Omental fat pad (tissue), 4 donors: Measurements from ENCODE around the gene CFAP46. TPM values are rescaled to one million over a fixed set of nuclear protein-coding genes. Genes with fewer than 3 reads are reported as not detected.
"Not testable (repeated sequence)": the region's sequence is repeated elsewhere in the genome, so short reads cannot be mapped to it uniquely, and the experiment has no call there.

Experiments
- ATAC-seq: fragments of 150-250 bp; one replicate; pipeline ENCODE4 v1.9.1; 2016; ENCODE audit warnings: mild to moderate bottlenecking, moderate library complexity; ENCODE audit not compliant: low FRiP score
- DNase-seq: peaks from one replicate; pipeline ENCODE4 v3.0.0-alpha.2; 2019; ENCODE audit warnings: low spot score
- CTCF ChIP-seq, 3 donors: fragments of 450-650 bp; IDR thresholded peaks; one replicate each; pipeline ENCODE4 v1.5.1; 2016 to 2017; ENCODE audit warnings: antibody characterized with exemption in 3 of 3, mild to moderate bottlenecking in 3 of 3, moderate library complexity in 2 of 3
- total RNA-seq, 4 donors: library from RNA; depleted of rRNA; stranded (reverse); fragments of >200 nt; gene quantifications; one replicate each; pipeline ENCODE4 v1.1.0, GENCODE V29; 2016

Gene CFAP46
- total RNA-seq, 4 donors from 2014 or later, result 0.24 to 0.37 TPM; not detected in 2

GRCh38 chr10:132938472-132939339 lies 3.7 kb downstream of the CFAP46 start:
- TF ChIP-seq CTCF (IDR thresholded peaks at IDR 0.05), result no peak
- ATAC-seq (no peak), DNase-seq (no peak)

- DNase-seq (no peak), ATAC-seq (no peak)
- TF ChIP-seq CTCF (IDR thresholded peaks at IDR 0.05), result no peak
Measured at GRCh38 chr10:132937861-132938260, 4.5 kb downstream of the CFAP46 start.

GRCh38 chr10:132934953-132935352 lies 7.4 kb downstream of the CFAP46 start:
- TF ChIP-seq CTCF (IDR thresholded peaks at IDR 0.05), result no peak
- ATAC-seq (no peak), DNase-seq (no peak)

- no peak for TF ChIP-seq CTCF (IDR thresholded peaks at IDR 0.05)
- ATAC-seq (no peak), DNase-seq (no peak)
Measured at GRCh38 chr10:132933308-132934042, 8.9 kb downstream of the CFAP46 start.

GRCh38 chr10:132932461-132933307 lies 9.7 kb downstream of the CFAP46 start:
- DNase-seq, result no peak
- TF ChIP-seq CTCF (IDR thresholded peaks at IDR 0.05), result no peak
- no peak for ATAC-seq

GRCh38 chr10:132931258-132932250 lies 10.8 kb downstream of the CFAP46 start:
- not testable (repeated sequence) for ATAC-seq, DNase-seq

GRCh38 chr10:132930701-132931100 lies 11.7 kb downstream of the CFAP46 start:
- not testable (repeated sequence) for ATAC-seq, DNase-seq
